ENCODE results near the gene FAM184A. TPM values are rescaled to one million over a fixed set of nuclear protein-coding genes. Genes with fewer than 3 reads are reported as not detected.

FAM184A gene
- total RNA-seq, 1 donor from 2014 or later = 2.0 TPM

- Mint-ChIP-seq H3K9me3 (ENCODE audit: unreplicated experiment) (no peaks in the 10 kb centered on the region), H3K27ac (ENCODE audit: unreplicated experiment) (no peak overlapping the region), H3K27me3 (ENCODE audit: low read depth, unreplicated experiment) (no peaks in the 10 kb centered on the region), H3K36me3 (ENCODE audit: low read depth, unreplicated experiment) (no peaks in the 10 kb centered on the region), H3K4me3 (ENCODE audit: unreplicated experiment) (no peak overlapping the region), H3K4me1 (ENCODE audit: low read depth, unreplicated experiment) (no peaks in the 10 kb centered on the region)
- Histone ChIP-seq H3K9me3 (ENCODE audit: insufficient read depth, low read depth, low read length) (no peaks in the 10 kb centered on the region), H3K4me3 (ENCODE audit: insufficient read depth, low read depth, low read length) (no peak overlapping the region), H4K20me1 (ENCODE audit: insufficient read depth, low read length) (no peaks in the 10 kb centered on the region), H3K27me3 (ENCODE audit: insufficient read depth, low read length) (no peaks in the 10 kb centered on the region), H3K9ac (ENCODE audit: low read length) (no peak overlapping the region), H3K27ac (ENCODE audit: low read depth, low read length) (no peak overlapping the region), H3K79me2 (ENCODE audit: insufficient read depth, low read length) (no peaks in the 10 kb centered on the region), H3K4me2 (ENCODE audit: low read length) (no peak overlapping the region), H3K4me1 (ENCODE audit: insufficient read depth, low read length) (no peaks in the 10 kb centered on the region), H3K36me3 (ENCODE audit: insufficient read depth, low read length) (no peaks in the 10 kb centered on the region), H2AFZ (ENCODE audit: low read depth, low read length) (no peak overlapping the region)
- peak; percentile 47 for FAIRE-seq
- DNase-seq (ENCODE audit: low read depth) = no peak
- no peak for TF ChIP-seq CTCF (IDR thresholded peaks at IDR 0.05; ENCODE audit: insufficient read depth, low read depth, low read length)
- no peak for TF ChIP-seq EZH2 (IDR thresholded peaks at IDR 0.05; ENCODE audit: insufficient read depth, low read length)
Observed at GRCh38 chr6:119061215-119061614, 17.2 kb downstream of the FAM184A start.

- Histone ChIP-seq H3K79me2 (ENCODE audit: insufficient read depth, low read length) (no peaks in the 10 kb centered on the region), H3K4me2 (ENCODE audit: low read length) (no peak overlapping the region), H3K27ac (ENCODE audit: low read depth, low read length) (no peak overlapping the region), H3K4me3 (ENCODE audit: insufficient read depth, low read depth, low read length) (no peak overlapping the region), H3K9ac (ENCODE audit: low read length) (no peak overlapping the region), H3K36me3 (ENCODE audit: insufficient read depth, low read length) (no peaks in the 10 kb centered on the region), H3K4me1 (ENCODE audit: insufficient read depth, low read length) (no peaks in the 10 kb centered on the region), H3K27me3 (ENCODE audit: insufficient read depth, low read length) (no peaks in the 10 kb centered on the region), H2AFZ (ENCODE audit: low read depth, low read length) (no peak overlapping the region), H4K20me1 (ENCODE audit: insufficient read depth, low read length) (no peaks in the 10 kb centered on the region), H3K9me3 (ENCODE audit: insufficient read depth, low read depth, low read length) (no peaks in the 10 kb centered on the region)
- no peak for FAIRE-seq
- no peak overlapping the region for H3K4me3 Mint-ChIP-seq (ENCODE audit: unreplicated experiment)
- H3K9me3 Mint-ChIP-seq (ENCODE audit: unreplicated experiment) = no peaks in the 10 kb centered on the region
- TF ChIP-seq EZH2 (IDR thresholded peaks at IDR 0.05; ENCODE audit: insufficient read depth, low read length) (no peak), CTCF (IDR thresholded peaks at IDR 0.05; ENCODE audit: insufficient read depth, low read depth, low read length) (no peak)
- no peaks in the 10 kb centered on the region for H3K4me1 Mint-ChIP-seq (ENCODE audit: low read depth, unreplicated experiment)
- DNase-seq (ENCODE audit: low read depth) = no peak
- no peak overlapping the region for H3K27ac Mint-ChIP-seq (ENCODE audit: unreplicated experiment)
- no peaks in the 10 kb centered on the region for H3K36me3 Mint-ChIP-seq (ENCODE audit: low read depth, unreplicated experiment)
- no peaks in the 10 kb centered on the region for H3K27me3 Mint-ChIP-seq (ENCODE audit: low read depth, unreplicated experiment)
Observed at GRCh38 chr6:119060255-119060907, 18.1 kb downstream of the FAM184A start.

GRCh38 chr6:119055069-119055468 lies 23.4 kb downstream of the FAM184A start:
- no peaks in the 10 kb centered on the region for H3K4me1 Mint-ChIP-seq (ENCODE audit: low read depth, unreplicated experiment)
- FAIRE-seq (no peak), DNase-seq (ENCODE audit: low read depth) (no peak)
- Histone ChIP-seq H3K79me2 (ENCODE audit: insufficient read depth, low read length) (no peaks in the 10 kb centered on the region), H3K27ac (ENCODE audit: low read depth, low read length) (no peak overlapping the region), H3K27me3 (ENCODE audit: insufficient read depth, low read length) (no peaks in the 10 kb centered on the region), H3K4me1 (ENCODE audit: insufficient read depth, low read length) (no peaks in the 10 kb centered on the region), H3K36me3 (ENCODE audit: insufficient read depth, low read length) (no peaks in the 10 kb centered on the region), H3K9ac (ENCODE audit: low read length) (no peak overlapping the region), H3K4me2 (ENCODE audit: low read length) (no peak overlapping the region), H4K20me1 (ENCODE audit: insufficient read depth, low read length) (no peaks in the 10 kb centered on the region), H3K4me3 (ENCODE audit: insufficient read depth, low read depth, low read length) (no peak overlapping the region), H3K9me3 (ENCODE audit: insufficient read depth, low read depth, low read length) (no peaks in the 10 kb centered on the region), H2AFZ (ENCODE audit: low read depth, low read length) (no peak overlapping the region)
- no peaks in the 10 kb centered on the region for H3K27me3 Mint-ChIP-seq (ENCODE audit: low read depth, unreplicated experiment)
- H3K4me3 Mint-ChIP-seq (ENCODE audit: unreplicated experiment) = no peak overlapping the region
- TF ChIP-seq EZH2 (IDR thresholded peaks at IDR 0.05; ENCODE audit: insufficient read depth, low read length) (no peak), CTCF (IDR thresholded peaks at IDR 0.05; ENCODE audit: insufficient read depth, low read depth, low read length) (no peak)
- H3K27ac Mint-ChIP-seq (ENCODE audit: unreplicated experiment) = no peak overlapping the region
- H3K36me3 Mint-ChIP-seq (ENCODE audit: low read depth, unreplicated experiment) = peaks cover 2% of the 10 kb centered on the region
- peaks cover 8% of the 10 kb centered on the region for H3K9me3 Mint-ChIP-seq (ENCODE audit: unreplicated experiment)

Measured in astrocyte (in vitro differentiated cells and primary cell).